ENCODE data around the gene ALPP. TPM values are rescaled to one million over a fixed set of nuclear protein-coding genes. Genes with fewer than 3 reads are reported as not detected.
"Not testable (repeated sequence)": the region's sequence is repeated elsewhere in the genome, so short reads cannot be mapped to it uniquely, and the experiment has no call there.

The ALPP gene
- total RNA-seq, 1 donor from 2014 or later, result not detected

DNA sequence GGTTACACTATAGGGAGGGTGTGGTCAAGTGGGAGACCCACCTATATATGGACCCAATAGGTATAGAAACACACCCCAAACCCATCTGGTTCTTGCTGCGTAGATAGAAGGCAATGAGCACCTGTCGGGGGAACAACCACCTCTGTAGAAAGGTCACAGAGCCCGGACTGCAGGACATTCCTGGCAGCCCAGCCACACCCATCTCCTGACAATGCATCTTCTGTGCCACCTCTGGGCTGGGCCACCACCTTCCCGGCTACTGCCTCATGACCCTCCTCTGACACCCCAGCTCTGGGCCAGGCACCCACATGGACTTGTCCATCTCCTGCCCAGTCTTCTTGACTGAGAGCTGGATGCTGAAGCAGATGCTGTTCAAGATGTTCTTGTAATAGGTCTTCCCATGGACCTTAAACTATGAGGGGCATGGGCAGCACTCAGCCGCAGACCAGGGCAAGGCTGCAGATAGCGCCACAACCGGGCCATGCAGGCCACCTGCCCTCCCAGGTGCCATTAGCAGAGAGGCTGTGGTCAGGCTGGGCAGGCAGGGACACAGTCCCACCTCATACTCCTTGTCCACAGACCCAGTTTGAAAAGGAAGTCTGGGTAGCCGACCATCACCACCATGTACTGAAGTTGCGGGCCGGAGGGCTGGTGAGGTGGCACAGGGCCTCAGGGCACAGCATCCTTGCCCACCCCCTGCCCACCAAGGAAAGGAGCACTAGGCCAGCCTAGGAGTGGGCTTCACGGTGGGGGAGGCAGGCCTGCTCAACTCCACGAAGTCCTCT lies 37.4 kb downstream of the ALPP start:
- DNase-seq (ENCODE audit: low spot score) (peak; percentile 31), ATAC-seq (no peak)
- intact Hi-C loops (cut with DNase I), result no loop called here

DNA sequence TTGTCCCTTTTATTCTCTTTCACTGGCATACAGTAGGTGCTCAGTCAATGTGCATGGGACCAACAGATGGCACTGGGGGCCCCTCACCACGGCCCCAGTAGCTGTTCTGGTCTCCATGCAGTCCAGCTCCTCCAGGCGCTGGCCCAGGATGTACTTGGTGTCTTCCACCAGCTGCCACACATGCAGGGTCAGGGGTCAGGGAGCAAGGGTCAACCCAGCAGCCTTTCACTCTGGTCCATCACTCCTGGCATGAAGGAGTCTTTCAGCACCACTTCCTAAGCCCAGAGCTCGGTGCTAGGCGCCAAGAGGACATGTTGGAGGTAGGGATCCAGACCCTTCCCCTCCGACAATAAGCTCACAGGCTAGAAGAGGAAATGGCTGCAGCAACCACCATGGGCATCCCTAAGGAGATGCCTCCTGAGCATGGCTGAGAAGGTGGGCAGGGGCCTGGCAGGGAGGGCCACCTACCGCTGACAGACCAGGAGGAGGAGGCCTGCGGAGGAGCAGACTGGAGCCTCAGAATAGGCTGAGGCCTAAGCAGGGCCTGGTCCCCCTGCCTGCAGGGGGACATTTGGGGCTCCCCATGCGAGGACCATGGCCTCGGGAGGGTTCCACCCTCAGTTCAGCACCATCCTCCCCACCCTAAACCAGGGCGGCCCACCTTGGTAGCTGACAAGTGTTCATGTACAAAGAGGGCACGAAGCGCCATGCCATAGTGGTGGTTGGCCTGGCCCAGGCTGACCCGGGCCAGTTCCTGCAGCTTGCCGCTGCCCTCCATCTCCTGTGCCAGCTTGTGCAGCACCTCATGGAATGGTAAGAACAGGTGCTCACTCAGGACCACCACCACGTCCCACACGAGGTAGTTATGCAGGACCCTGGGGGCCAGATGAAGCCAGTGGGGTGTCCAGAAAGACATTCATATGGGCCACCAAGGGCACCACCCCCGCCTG lies 38.2 kb downstream of the ALPP start:
- intact Hi-C loops (cut with DNase I), result no loop called here
- ATAC-seq, result no peak
- peak; percentile 42 for DNase-seq (ENCODE audit: low spot score)

DNA sequence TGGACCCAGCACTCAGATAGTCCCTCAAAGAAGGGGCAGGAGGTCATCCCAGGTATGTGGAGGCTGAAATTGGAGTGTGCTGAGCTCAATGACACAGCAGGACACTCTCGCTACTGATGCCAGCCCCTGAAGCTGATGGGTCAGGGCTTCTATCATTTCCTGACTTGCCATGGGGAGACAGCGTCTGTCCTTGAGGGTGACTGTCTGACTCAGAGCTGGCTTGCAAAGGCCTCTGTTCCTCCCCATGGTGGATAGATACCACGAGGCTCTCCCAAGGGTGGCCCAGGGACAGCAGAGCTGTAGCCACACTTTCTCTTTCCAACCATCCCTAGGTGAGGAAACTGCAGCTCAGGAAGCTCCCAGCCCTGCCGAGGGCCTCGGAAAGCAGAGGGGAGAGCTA lies 38.9 kb downstream of the ALPP start:
- intact Hi-C loops (cut with DNase I), result no loop called here
- ATAC-seq (no peak), DNase-seq (ENCODE audit: low spot score) (peak; percentile 22)

GRCh38 chr2:232418056-232418455 lies 39.5 kb downstream of the ALPP start:
- peak; percentile 15 for DNase-seq (ENCODE audit: low spot score)

GRCh38 chr2:232418466-232419244 lies 40.1 kb downstream of the ALPP start:
- intact Hi-C loops (cut with DNase I), result no loop called here
- ATAC-seq, result no peak
- peak; percentile 47 for DNase-seq (ENCODE audit: low spot score)

More at GRCh38 chr2:232418056-232418455, 39.5 kb downstream of the ALPP start:
- intact Hi-C loops (cut with DNase I), result no loop called here
- peak; percentile 21 for ATAC-seq

- no peak for ATAC-seq
- intact Hi-C loops (cut with DNase I), result no loop called here
- peak; percentile 25 for DNase-seq (ENCODE audit: low spot score)
Observed at GRCh38 chr2:232419245-232420072, 40.9 kb downstream of the ALPP start.

DNA sequence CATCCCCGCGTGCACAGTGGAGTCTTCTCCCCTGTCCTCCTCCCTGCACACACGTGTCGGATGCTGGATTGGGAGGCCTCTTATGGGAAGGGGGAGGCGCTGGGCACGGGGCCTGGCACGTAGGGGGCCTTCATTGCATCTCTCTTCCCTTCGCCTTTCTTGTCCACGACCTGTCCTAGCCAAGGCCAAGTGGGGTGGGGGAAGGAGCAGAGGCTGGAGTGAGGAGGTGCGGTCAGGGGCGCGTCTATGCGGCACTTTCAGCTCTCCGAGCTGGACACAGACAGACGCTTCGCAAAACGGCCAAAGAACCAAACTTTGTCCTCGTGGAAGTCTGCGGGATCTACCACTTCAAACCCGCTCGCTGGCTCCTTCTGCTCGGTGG lies 41.5 kb downstream of the ALPP start:
- DNase-seq (ENCODE audit: low spot score), result peak; percentile 12
- intact Hi-C loops (cut with DNase I), result no loop called here
- no peak for ATAC-seq

DNA sequence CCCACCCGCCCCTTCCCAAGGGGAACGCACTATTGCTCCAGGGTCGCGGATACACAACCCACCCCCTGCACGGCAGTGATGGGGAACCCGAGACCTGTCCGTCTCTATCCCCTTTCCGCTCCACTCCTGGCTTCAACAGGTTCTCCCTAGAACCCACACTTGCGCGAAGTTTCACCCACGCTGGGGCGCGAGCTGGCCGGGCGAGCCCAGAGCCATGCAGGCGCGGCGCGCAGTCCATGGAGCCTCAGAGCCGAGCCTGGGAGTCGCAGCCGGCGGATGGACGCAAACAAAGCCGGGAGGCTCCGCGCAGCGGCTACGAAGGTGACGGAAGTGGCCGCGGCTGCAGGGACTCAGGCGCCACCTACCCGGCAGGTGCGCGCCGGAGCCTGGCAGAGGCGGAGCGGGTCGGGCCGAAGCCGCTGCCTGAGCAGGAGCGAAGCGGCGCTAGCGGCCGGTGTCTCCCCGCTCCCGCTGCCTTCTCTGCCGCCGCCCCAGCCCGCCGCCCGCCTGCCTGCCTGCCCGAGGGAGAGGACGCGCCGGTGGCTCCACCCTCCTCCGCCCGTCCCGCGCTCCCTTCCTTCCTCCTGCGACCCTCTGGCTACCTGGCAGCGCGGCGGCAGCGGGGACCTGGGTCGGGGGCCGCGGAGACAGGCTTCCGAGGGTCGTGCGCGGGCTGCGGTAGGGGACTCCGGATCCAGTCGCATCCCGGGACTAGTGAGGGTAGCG lies 42.1 kb downstream of the ALPP start:
- no peak for ATAC-seq
- DNase-seq (ENCODE audit: low spot score), result peak; percentile 53

GRCh38 chr2:232421189-232421785 lies 42.7 kb downstream of the ALPP start:
- DNase-seq (ENCODE audit: low spot score) (peak; percentile 35), ATAC-seq (no peak)
- intact Hi-C loops (cut with DNase I), result no loop called here

More for the DNA sequence above, 42.1 kb downstream of the ALPP start:
- intact Hi-C loops (cut with DNase I), result no loop called here

- peak; percentile 10 for DNase-seq (ENCODE audit: low spot score)
- ATAC-seq, result no peak
- intact Hi-C loops (cut with DNase I), result no loop called here
Observed at GRCh38 chr2:232422051-232422450, 43.5 kb downstream of the ALPP start.

DNA sequence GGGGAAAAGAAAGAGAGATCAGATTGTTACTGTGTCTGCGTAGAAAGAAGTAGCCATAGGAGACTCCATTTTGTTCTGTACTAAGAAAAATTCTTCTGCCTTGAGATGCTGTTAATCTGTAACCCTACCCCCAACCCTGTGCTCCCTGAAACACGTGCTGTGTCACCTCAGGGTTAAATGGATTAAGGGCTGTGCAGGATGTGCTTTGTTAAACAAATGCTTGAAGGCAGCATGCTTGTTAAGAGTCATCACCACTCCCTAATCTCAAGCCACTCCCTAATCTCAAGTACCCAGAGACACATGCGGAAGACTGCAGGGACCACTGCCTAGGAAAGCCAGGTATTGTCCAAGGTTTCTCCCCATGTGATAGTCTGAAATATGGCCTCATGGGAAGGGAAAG lies 44.4 kb downstream of the ALPP start:
- DNase-seq (ENCODE audit: low spot score); ATAC-seq; intact Hi-C loops (cut with DNase I): not testable (repeated sequence)

- ATAC-seq; intact Hi-C loops (cut with DNase I): not testable (repeated sequence)
- peak; percentile 3 for DNase-seq (ENCODE audit: low spot score)
Observed at GRCh38 chr2:232423407-232423806, 44.9 kb downstream of the ALPP start.

GRCh38 chr2:232431705-232432590 lies 53.4 kb downstream of the ALPP start:
- intact Hi-C loops (cut with DNase I), result no loop called here
- ATAC-seq, result no peak
- DNase-seq (ENCODE audit: low spot score), result no peak
